PC-3 (cell line): ENCODE results near the gene ITGA1. TPM values are rescaled to one million over a fixed set of nuclear protein-coding genes. Genes with fewer than 3 reads are reported as not detected.

Experiments
- ATAC-seq: fragments of 200-7000 bp; cut with Tn5 transposase; 2 replicates; pipeline ENCODE4 v1.9.1; 2020; ENCODE audit warnings: mild to moderate bottlenecking, moderate library complexity
- BruUV-seq: library from RNA; stranded (reverse); fragments of 400-500 nt; replicated peaks from 2 replicates; lab custom pipeline; 2021; lab: Mats Ljungman, UMichigan
- CTCF ChIA-PET: fragments of 300-600 bp; sonication (Branson Sonifier 250); formaldehyde crosslinking; loops from one replicate; lab custom pipeline; 2022; ENCODE audit warnings: antibody characterized with exemption; lab: Charles Lee
- POLR2A ChIA-PET: fragments of 300-600 bp; sonication (Branson Sonifier 250); formaldehyde crosslinking; loops from one replicate; lab custom pipeline; 2022; ENCODE audit warnings: antibody characterized with exemption; ENCODE audit not compliant: unreplicated experiment; lab: Charles Lee
- DNase-seq: peaks from one replicate; pipeline ENCODE4 v3.0.0-alpha.2; 2015
- H2AFZ ChIP-seq: fragments of 300-600 bp; sonication (generic); 2 replicates; pipeline ENCODE4 v1.6.0; 2016; ENCODE audit warnings: antibody characterized with exemption, low read length
- H3F3A ChIP-seq: fragments of 300-600 bp; sonication (generic); one replicate; pipeline ENCODE4 v1.6.0; 2017; ENCODE audit warnings: antibody characterized with exemption, low read length, control low read depth, mild to moderate bottlenecking; ENCODE audit not compliant: unreplicated experiment
- H3K27ac ChIP-seq: fragments of 300-600 bp; sonication (generic); 2 replicates; pipeline ENCODE4 v1.5.1; 2016; ENCODE audit warnings: mild to moderate bottlenecking, low read length
- H3K27me3 ChIP-seq: fragments of 300-600 bp; sonication (generic); 2 replicates; pipeline ENCODE4 v1.6.1; 2016; ENCODE audit warnings: low read length, mixed read lengths
- H3K36me3 ChIP-seq: fragments of 300-600 bp; sonication (generic); 2 replicates; pipeline ENCODE4 v1.6.1; 2016; ENCODE audit warnings: low read depth, mixed run types, low read length, mixed read lengths
- H3K4me1 ChIP-seq: fragments of 300-600 bp; sonication (generic); 2 replicates; pipeline ENCODE4 v1.5.1; 2016; ENCODE audit warnings: low read length; ENCODE audit not compliant: insufficient read depth
- H3K4me2 ChIP-seq: fragments of 300-600 bp; sonication (generic); 2 replicates; pipeline ENCODE4 v1.6.0; 2016; ENCODE audit warnings: low read length
- H3K4me3 ChIP-seq: fragments of 300-600 bp; sonication (generic); 2 replicates; pipeline ENCODE4 v1.5.1; 2016; ENCODE audit warnings: mild to moderate bottlenecking, low read length, mixed read lengths
- H3K79me2 ChIP-seq: fragments of 300-600 bp; sonication (generic); 2 replicates; pipeline ENCODE4 v1.6.1; 2017; ENCODE audit warnings: low read length, mixed read lengths
- H3K9ac ChIP-seq: fragments of 300-600 bp; sonication (generic); 2 replicates; pipeline ENCODE4 v1.6.0; 2016; ENCODE audit warnings: mild to moderate bottlenecking, low read length
- H3K9me2 ChIP-seq: fragments of 300-600 bp; sonication (generic); replicated peaks from 2 replicates; pipeline ENCODE4 v1.6.1; 2016; ENCODE audit warnings: mixed run types, low read length, mixed read lengths
- H3K9me3 ChIP-seq: fragments of 300-600 bp; sonication (generic); 2 replicates; pipeline ENCODE4 v1.6.1; 2016; ENCODE audit warnings: low read length, mixed read lengths
- H4K20me1 ChIP-seq: fragments of 300-600 bp; sonication (generic); 2 replicates; pipeline ENCODE4 v1.6.1; 2016; ENCODE audit warnings: low read length, mixed read lengths
- EZH2 ChIP-seq: fragments of 300-600 bp; sonication (generic); IDR thresholded peaks from one replicate; pipeline ENCODE4 v1.6.1; 2017; ENCODE audit warnings: antibody characterized with exemption, mild to moderate bottlenecking, low read length; ENCODE audit not compliant: unreplicated experiment
- EZH2phosphoT487 ChIP-seq: fragments of 300-600 bp; sonication (generic); IDR thresholded peaks from 2 replicates; pipeline ENCODE4 v1.6.1; 2018; ENCODE audit warnings: mild to moderate bottlenecking, antibody characterized with exemption, low read length, borderline replicate concordance
- intact Hi-C: fragments of 100-400 bp; cut with micrococcal nuclease; formaldehyde crosslinking; loops from 2 replicates; pipeline ENCODE4 v1.9.0; 2023
- total RNA-seq: library from RNA; depleted of rRNA; stranded (reverse); fragments of >200 nt; gene quantifications from 2 replicates; pipeline ENCODE4 v1.2.3, GENCODE V29; 2014
- TF ChIP-seq, protein P1 (sequence below): fragments of 300-600 bp; sonication (generic); conservative IDR thresholded peaks from 2 replicates; pipeline ENCODE4 v1.5.1; 2017; ENCODE audit warnings: antibody characterized with exemption, low read depth, mild to moderate bottlenecking, low read length

The ITGA1 gene
- total RNA-seq, 1 experiment from 2014 or later: 4.7 TPM

DNA sequence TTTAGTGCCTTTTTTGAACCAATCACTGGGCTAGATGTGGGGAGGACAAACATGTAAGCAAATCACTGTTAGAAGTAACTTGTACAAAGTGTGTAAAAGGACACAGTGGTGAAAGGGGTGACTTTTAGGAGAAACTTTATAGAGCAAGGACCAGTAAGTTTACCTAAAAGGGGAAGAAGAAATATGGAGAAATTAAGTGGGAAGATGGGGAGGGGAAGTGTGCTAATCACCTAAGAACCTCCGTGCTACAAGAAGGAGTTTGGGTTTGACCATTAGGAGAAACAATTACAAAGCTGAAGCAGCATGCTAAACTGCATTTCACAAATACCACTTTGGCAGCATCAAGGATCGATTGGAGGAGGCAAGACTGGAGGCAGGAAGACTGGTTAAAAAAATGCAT lies 17.3 kb downstream of the ITGA1 start:
- no peak overlapping the region for H3K27ac ChIP-seq
- peaks cover 52% of the 10 kb centered on the region for H4K20me1 ChIP-seq
- CTCF ChIA-PET: no interaction called here
- peaks cover 37% of the 10 kb centered on the region for H3K36me3 ChIP-seq
- no peak overlapping the region for H3K9ac ChIP-seq
- no peak overlapping the region for H2AFZ ChIP-seq
- intact Hi-C loops: loop anchor here (5.0 kb wide), 1 partner anchor 113 kb away; no protein-coding TSS in a partner anchor
- no peaks in the 10 kb centered on the region for H3F3A ChIP-seq
- TF ChIP-seq EZH2phosphoT487: no peak
- TF ChIP-seq, protein P1, sequence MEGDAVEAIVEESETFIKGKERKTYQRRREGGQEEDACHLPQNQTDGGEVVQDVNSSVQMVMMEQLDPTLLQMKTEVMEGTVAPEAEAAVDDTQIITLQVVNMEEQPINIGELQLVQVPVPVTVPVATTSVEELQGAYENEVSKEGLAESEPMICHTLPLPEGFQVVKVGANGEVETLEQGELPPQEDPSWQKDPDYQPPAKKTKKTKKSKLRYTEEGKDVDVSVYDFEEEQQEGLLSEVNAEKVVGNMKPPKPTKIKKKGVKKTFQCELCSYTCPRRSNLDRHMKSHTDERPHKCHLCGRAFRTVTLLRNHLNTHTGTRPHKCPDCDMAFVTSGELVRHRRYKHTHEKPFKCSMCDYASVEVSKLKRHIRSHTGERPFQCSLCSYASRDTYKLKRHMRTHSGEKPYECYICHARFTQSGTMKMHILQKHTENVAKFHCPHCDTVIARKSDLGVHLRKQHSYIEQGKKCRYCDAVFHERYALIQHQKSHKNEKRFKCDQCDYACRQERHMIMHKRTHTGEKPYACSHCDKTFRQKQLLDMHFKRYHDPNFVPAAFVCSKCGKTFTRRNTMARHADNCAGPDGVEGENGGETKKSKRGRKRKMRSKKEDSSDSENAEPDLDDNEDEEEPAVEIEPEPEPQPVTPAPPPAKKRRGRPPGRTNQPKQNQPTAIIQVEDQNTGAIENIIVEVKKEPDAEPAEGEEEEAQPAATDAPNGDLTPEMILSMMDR: no peak
- no peak for TF ChIP-seq EZH2
- POLR2A ChIA-PET: no interaction called here
- no peaks in the 10 kb centered on the region for H3K27me3 ChIP-seq
- ATAC-seq (no peak), DNase-seq (no peak)
- peaks cover 65% of the 10 kb centered on the region for H3K79me2 ChIP-seq
- H3K4me2 ChIP-seq: no peak overlapping the region
- no peaks in the 10 kb centered on the region for H3K9me2 ChIP-seq
- peaks cover 25% of the 10 kb centered on the region for H3K4me1 ChIP-seq
- no peaks in the 10 kb centered on the region for H3K9me3 ChIP-seq
- BruUV-seq: no TSS peak
- H3K4me3 ChIP-seq: no peak overlapping the region

DNA sequence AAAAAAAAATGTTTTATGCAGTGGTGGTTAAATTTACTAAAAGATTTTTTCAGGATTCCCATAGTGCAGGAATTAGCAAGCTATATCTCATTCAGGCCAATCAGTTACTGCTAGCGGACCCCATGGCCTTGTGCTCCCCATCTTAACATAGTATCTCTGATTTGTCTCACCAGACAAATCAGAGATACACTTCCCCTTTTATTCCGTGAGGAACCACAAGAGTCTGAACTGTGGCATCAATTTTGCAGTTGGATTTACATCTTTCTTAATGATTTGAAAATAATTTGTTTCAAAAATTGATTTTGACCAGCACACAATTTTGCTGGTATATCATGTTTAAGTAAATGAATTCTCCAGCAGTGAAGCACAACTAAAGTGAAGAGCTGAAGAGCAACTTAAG lies 17.9 kb downstream of the ITGA1 start:
- Histone ChIP-seq H3K4me1 (peaks cover 32% of the 10 kb centered on the region), H3K9ac (no peak overlapping the region), H3K4me3 (no peak overlapping the region), H3K9me2 (no peaks in the 10 kb centered on the region), H3K9me3 (no peaks in the 10 kb centered on the region), H3F3A (no peaks in the 10 kb centered on the region), H3K27me3 (no peaks in the 10 kb centered on the region), H3K27ac (no peak overlapping the region), H4K20me1 (peaks cover 52% of the 10 kb centered on the region), H3K79me2 (peaks cover 59% of the 10 kb centered on the region), H3K4me2 (no peak overlapping the region), H3K36me3 (peaks cover 37% of the 10 kb centered on the region), H2AFZ (no peak overlapping the region)
- CTCF ChIA-PET: no interaction called here
- DNase-seq: no peak
- intact Hi-C loops: no loop called here
- no peak for ATAC-seq
- BruUV-seq: no TSS peak
- POLR2A ChIA-PET: no interaction called here
- TF ChIP-seq EZH2phosphoT487: no peak
- TF ChIP-seq, protein P1: no peak

DNA sequence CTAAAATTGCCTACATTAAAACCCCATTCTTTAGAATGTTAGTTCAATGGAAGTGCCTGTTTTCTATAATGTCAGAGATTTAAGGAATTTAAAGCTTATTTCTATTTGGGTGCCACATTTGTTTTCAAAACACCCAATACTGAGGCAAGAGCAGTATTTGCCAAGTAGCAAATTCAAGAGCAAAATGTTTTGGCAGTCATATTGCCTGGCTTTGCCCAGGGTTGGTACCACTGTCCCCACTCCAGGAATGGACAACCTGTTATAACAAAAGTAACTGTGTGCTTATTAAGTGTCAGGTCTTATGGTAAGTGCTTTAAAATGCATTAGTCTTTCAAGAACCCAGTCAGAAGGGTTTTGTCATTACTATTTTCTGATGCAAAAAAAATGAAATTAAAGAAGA lies 19.3 kb downstream of the ITGA1 start:
- Histone ChIP-seq H3F3A (no peaks in the 10 kb centered on the region), H3K9me3 (no peaks in the 10 kb centered on the region), H3K79me2 (peaks cover 45% of the 10 kb centered on the region), H3K4me1 (peaks cover 40% of the 10 kb centered on the region), H3K9ac (no peak overlapping the region), H3K4me3 (no peak overlapping the region), H3K9me2 (no peaks in the 10 kb centered on the region), H4K20me1 (peaks cover 39% of the 10 kb centered on the region), H2AFZ (no peak overlapping the region), H3K36me3 (peaks cover 25% of the 10 kb centered on the region), H3K4me2 (no peak overlapping the region), H3K27ac (no peak overlapping the region), H3K27me3 (no peaks in the 10 kb centered on the region)
- ATAC-seq (no peak), DNase-seq (no peak)
- ChIA-PET CTCF (no interaction called here), POLR2A (no interaction called here)
- TF ChIP-seq, protein P1: no peak
- no peak for TF ChIP-seq EZH2
- no peak for TF ChIP-seq EZH2phosphoT487
- intact Hi-C loops: no loop called here
- no TSS peak for BruUV-seq
